ENCODE results near the gene B4GALT6.

Gene B4GALT6

DNA sequence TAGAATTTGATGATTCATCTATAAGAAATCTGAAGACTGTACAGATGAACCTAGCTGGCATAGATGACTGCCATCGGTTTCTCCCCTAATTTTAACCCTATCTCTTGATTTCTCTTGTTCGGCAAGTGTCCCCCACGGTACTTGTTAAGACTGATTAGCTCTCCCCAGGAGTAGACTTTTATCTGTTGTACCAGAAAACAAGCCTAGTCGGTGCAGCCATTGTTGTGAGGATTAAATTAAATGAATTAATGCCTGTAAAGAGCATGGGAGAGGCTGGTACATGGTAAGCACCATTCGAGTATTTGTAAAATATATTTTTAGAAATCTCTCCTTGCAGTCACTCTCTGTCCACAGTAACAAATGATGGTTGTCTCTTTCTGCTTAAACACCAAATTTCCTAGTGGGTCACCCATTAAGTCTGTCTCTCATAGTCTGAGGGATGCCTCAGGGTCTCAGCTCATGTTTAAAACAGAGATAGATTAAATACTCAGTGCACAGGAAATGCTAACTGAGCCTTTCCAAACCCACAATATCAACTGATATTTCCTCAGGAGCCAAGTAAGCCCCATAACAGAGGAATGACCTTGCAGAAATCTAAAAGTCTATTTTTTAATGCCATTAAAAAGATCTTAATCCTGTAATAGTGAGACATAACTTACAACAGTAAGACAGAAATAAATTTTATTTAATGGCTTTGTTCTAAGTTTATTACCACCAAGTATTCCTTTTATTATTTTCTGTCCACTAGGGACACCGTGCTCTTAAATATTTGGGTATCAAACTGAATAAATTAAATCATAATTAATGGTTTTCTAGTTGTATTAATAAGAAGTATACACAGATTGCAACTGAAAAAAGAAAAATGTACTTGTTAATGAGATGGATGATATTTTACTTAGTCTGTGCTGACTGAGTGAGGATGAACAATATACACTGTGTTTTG is 2.9 kb upstream of the B4GALT6 start:
- DNase-seq, result no peak

DNA sequence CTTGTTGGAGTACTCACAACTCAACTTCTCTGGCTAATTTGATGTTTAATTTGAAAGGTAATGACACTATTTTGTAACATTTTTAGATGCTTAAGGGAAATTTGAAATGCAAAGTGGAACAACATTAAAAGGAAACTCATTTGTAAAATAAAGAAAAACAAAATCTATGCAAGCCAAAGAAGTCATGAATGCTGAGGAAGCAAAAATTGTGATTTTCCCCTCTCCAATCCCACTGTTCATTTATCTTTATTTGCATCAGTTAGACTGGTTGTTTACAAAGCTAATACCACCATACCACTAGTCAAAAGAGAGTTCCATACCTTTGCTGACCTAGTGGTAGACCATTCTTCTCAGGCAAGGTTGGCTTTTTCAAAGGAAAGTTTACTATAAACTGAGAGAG is 2.2 kb upstream of the B4GALT6 start:
- DNase-seq, result no peak

DNA sequence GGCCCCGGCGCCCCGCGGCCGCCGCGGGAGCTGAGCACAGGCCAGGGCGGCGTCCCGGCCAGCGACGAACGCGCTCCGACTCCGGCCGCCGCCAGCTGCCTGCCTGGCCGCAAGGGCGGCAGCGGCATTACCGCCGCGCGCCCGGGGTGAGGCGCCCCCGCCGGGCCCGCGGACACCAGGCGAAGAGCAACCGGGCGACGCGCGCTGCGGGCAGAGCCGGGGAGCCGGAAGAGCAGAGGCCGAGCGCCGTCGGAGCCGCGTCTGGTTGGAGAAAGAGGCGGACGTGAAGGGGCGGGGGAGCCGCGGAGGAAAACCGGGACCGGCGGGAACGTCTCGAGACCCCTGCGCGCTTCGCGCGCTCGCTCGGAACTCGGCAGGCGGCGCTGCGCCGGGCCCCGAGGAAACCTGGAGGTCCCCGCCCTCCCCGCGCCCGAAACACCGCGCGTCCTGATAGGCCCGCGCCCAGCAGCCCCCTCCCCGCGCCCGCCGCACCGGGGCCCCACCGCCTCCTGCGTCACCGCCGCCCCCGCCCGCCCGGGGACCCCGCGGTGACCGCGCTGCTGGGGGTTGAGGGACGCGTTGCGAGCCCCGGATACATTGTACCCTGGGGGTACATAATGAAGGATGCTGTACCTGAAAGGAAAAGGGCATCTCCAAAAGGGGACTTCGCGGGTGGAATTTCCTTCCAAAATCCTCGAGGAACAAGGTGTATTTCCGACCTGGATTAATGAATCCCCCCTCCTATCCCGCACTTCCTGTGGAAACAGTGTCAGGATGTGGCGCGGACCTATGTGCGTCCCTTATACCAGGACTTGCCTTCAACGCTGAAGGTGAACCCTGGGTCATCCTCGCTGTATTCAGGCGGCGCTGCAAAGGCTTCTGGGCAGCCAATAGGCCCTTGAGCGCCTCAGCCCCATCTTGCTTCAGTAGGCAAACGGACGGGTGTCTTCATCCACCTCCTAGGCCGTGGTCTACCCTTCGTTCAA is 1.0 kb upstream of the B4GALT6 start:
- peak; percentile 18 for DNase-seq

DNA sequence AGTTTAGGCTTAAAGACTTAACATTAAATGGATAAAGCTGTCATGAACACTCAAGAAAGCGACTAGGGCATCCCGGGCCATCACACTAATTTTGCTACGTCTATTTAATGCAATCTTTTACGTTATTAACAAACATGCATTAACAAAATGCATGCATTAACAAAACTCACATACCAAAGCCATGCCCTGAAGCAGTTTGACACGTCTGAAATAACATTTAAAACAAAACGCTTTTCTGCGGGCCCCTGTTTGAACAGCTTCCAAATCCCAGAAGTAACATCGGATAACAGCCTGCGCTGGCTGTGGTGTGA is 458 bp downstream of the B4GALT6 start:
- DNase-seq, result no peak

DNA sequence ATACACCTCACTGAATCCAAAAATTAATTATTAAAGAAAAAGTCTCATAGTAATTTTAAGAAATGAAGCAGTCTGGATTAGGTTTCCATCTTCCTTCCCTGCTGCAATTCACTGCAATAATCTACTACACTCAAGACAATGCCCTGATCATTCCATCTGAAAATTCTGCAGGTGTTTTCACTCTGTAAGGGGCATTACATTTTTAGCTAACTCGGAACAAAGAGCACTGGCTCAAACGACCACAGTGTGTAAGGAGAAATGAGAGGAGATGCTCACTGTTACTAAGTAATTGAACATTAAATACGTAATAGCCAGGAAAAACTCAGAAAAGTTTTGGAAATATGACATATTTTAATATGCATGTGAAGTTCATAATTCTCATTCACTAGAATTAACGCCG is 1.3 kb downstream of the B4GALT6 start:
- DNase-seq, result no peak

DNA sequence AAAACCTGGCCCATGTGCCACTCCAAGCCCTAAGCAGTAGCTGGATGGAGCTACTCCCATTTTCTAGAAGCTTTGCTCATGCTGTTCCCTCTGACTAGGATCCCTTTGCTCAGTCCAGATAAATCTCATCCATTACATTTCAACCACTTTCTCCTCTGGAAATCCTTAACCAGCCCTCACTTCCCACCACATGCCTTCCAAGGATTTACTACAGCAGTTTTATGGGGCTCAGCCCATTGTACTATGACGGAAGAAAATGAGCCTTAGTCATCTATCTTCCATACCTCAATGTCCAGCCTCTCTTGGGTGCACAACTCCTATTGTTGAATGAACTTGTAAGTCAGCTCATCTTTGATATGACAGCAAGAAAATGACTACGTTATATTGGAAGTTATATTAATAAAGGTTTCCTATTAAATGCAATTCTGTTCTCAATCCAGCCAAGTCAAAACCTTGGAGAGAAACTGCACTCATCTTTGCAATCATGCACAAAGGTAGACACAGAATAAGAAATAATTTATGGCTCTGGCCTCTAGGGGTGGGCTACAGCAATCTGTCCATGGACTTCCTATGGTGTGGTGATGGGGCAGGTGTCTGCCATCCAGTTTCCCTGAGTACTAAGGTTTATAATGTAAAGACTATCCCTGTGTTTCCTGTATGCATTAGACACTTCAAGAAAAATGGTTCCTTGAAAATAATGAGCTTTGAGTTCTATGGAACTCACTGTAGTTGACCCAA is 3.4 kb downstream of the B4GALT6 start:
- DNase-seq, result no peak

DNA sequence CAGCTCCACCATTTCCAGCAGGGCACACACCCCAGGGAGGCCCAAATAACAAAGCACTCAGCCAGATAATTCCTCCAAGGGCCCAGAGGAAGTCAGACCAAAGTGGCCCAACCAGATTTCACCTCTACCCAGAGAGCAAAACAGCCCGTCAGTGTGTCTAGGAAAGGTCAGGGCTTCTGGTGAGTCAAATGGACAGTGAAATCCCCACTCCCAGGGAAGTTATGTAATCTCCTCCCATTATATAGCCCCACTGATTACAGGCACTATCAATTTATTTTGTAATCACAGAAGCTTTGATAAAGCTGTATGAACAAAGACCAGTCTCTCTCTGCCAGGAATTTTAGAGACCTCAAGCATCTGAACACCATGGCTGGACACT is 4.0 kb downstream of the B4GALT6 start:
- no peak for DNase-seq

DNA sequence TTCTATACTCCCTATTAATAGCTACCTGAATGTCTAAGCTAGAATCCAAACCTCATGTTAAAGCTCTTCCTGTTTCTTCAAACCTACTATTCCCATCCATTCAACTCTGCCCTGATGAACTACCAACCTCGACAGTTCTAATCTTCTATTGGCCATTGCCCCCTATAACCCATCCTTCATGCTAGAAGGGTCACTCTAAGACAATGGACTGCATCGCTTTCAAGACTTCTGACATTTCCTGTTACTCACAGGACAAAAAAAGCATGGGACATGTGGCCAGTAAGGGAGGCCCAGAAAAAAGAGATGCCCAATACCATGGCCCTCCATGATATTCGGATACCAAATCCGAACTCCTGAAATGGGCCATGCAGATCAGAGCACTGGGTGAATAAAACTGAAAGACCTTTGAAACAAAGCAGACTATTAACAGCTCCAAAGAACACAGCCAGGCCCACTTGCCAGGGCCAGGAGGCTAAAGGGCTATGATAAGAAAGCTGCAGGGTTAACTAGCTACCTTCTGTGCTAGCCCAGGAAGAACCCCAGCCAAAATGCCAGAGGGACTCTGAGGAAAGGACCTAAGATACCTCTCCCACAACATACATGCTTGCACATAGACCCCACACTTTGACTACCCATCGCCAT is 4.5 kb downstream of the B4GALT6 start:
- DNase-seq, result no peak

DNA sequence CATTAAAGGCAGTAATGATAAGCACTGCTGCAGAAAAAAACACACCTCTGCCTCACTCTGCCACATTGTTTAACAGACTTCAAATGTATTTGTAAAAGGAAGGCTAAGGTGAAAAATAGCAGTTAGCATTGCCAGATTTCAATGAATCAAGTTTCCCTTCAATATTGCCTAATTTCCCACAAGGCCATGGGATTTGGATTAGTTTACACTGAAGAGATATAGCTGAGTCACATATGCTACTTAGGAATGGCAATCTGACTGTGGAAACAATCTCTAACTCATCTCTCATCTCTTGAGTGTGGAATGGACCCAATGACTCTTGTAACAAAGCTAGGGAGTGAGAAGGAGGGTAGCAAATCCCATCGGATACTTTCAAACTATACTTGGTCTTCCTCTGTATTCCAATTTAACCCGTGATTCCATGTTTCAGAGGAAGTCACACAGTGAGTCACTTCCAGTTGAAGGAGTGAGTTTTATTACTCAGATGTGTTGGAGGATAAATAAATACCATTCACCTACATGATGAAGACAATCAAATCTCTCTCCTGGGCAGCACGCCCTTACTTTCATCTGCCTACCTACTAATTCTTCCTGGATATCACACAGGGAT is 5.1 kb downstream of the B4GALT6 start:
- no peak for DNase-seq

DNA sequence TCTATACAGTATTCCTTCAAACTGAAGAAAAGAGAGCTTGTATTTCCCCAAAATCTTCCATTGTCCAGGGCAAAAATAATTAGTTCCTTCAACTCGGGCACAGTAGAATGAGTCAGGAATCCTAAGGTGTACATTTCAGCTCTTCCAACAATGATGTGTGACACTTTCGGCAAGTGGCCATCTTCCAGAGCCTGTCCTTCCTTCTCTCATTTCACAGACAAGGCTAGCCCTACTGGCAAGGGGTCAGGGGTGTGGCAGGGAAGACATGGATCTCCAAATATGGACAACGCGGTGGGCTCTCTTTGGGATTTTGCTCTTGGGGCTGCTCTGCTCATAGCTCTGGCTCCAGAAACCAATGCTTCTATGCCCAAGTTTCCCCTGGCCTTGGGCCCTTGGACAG is 6.0 kb downstream of the B4GALT6 start:
- no peak for DNase-seq

DNA sequence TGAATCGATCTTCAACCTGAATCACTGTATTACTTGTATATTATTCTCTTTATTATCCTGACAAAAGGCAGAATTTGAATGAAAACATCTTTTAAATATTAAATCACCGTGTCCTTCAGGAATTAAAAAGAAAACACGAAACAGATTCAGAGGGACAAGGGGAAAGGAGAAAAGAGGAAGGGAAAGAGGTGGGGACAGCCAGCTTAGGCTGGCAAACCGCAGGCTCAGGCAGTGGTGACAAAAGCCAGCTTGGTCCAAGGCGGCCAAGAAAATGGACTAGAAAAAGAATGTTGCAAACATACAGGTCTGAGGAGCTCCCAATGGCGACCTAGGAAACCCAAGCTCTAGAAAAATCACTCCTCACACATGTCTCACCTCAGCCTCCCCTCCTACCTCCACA is 6.8 kb downstream of the B4GALT6 start:
- DNase-seq, result no peak

DNA sequence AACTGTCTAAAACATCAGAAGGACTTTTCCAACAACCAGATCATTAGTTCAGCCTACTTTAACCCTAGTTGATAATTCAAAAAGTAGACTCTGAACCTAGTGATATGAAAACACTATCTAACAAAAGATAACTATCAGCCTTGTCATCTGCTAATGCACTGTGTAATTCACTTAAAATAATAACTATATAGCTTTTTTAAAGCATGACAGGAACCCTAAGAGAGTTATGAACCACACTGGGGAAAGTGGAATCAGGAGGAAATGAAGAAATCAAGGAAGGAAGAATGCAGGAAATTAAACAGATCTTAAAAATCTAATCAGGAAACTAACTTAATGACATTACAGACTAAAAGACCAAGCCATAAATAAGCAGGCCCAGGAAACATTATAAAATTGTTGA is 9.0 kb downstream of the B4GALT6 start:
- no peak for DNase-seq

DNA sequence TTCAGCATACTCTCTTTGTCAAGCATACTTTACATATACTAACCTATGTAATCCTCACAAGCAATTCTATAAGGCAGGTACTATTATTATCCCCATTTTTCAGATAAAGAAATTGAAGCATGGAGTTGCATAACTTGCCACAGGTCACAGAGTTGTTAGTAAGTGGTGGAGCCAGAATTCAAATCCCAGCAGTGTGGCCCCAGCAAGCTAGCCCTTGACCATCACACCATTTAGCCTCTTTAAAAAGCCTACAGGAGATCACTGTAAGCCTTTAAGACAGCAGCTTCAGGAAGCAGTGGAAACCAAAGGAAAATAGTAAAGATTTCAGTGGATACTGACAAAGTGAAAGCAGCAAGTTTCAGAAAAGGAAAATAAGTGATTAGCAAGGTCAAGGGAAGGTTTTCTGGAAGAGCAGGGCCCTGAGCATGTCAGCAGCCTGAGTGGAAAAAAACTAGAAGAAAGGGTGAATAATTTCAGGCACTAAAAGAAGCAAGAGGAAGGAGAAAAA is 11.7 kb downstream of the B4GALT6 start:
- DNase-seq, result no peak

DNA sequence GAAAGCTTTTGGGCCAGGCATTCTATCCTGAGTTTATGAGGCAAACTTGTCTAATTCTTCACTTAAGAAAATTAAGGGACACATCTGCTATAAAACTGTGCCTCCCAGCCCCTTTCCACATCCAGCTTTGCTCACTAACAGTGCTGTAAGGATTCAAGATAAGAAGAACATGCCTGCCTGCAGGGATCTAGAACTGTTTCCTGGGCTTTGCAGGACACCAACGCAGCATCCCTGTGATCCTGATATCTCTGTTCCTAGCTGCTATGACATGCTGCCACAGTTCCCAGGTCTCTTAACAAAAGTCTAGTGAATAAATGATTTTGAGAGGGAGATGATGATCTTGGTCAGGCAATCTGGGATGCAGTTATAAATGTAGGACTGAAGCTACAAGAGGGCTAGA is 12.4 kb downstream of the B4GALT6 start:
- DNase-seq, result no peak

DNA sequence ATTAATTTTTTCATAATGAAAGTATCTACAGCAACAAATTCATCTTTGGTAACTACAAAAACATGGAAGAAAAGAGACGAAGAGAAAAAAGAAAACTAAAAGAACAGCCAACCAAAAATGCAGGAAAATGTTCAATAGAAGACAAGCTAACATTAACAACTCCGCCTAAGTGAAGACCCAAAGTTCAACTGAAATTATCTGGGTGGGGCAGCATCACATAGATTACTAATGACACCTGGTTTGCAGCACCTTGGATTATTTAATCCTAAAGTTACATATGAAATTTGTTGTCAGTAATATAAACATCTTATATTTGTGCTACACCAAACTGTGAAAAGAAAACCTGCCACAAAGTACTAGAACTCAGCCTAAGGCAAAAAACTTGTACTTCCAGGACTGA is 14.8 kb downstream of the B4GALT6 start:
- DNase-seq, result no peak

DNA sequence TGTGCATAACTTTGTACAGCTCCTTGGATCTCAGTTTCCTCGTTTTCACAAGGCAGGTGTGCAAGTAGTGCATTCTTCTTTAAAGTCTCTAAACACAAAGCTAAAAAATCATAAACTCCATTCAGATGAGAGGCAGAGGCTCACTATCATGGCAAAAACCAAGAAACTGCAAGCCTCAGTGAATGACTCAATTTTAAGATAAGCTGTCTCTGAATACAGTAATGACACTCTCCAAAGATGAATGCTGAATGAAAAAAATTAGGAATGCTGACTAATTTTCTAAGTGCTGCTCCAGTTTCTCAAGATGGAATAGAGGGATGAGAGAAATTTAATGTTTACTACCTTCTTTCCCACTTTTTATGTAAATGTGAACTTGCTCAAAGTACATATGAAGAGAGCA is 17.2 kb downstream of the B4GALT6 start:
- DNase-seq, result no peak

DNA sequence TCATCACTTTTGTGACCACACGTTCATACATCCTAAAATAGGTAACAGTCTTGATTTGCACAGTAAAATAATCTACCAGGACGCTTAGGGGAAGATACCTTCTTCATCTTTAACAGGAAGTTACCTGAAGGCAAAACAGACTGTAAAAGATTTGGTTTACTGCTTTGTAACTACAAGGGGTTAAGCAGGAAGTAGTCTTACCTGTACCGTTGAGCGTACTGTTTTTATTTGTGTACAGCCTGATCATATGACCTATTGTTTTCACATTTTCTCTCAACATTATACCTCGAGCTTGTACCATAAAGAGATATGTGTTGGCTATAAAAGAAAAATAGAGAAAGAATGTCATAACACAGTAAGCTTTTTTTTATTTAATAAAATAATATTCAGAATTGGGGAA is 18.3 kb downstream of the B4GALT6 start:
- no peak for DNase-seq

DNA sequence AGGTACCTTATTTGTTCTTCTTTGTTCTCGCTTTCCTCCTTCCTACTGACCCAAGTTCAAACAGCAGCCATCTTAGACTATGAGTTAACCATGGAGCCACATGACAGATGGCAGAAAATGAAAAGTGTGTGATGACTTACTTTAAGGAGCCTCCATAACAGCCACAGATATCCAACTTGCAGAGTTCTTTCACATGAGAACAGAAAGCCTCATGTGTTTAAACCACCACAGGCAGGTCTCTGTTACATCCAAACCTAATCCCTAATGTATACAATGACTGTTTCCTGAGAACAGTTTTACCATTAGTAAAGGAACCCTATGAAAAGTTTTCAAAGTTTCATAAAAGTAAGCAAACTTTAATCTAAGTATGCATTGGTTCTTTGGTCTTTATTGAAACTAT is 20.3 kb downstream of the B4GALT6 start:
- DNase-seq, result no peak

DNA sequence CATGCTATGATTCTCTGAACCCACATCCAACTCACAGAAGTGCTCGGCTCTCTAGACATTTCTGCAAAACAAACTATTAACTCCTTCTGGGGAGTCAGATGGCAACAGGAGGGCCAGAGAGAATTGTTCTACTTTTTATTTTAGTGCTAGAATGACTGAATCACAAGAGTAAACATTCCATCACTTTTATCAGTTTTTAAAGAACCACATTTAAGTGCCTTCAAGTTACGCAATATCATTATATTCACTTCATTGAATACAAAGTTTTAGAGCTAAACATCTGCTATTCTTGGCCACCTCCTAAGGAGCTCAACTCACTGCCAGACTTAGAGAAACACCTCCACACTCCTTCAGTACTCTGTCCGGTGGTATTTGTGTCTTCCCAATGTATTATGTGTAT is 22.4 kb downstream of the B4GALT6 start:
- DNase-seq, result no peak

DNA sequence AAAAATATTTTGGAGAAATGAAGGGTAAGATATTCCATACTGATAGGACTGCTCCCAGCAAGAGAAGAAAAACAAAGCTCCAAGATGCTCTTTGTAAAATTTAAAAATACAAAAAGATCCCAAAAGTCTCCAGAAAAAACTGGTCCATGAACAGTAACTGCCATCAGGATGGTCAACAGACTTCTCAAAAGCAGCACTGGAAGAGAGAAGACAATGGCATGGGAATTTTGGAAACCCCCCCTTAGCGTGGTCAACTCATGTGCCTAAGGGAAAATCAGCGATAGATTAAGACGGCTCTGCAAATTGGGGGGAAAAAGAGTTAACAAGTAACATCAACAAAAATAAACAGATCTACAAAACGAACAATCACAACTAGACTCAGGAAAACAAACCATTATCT is 23.6 kb downstream of the B4GALT6 start:
- no peak for DNase-seq

DNA sequence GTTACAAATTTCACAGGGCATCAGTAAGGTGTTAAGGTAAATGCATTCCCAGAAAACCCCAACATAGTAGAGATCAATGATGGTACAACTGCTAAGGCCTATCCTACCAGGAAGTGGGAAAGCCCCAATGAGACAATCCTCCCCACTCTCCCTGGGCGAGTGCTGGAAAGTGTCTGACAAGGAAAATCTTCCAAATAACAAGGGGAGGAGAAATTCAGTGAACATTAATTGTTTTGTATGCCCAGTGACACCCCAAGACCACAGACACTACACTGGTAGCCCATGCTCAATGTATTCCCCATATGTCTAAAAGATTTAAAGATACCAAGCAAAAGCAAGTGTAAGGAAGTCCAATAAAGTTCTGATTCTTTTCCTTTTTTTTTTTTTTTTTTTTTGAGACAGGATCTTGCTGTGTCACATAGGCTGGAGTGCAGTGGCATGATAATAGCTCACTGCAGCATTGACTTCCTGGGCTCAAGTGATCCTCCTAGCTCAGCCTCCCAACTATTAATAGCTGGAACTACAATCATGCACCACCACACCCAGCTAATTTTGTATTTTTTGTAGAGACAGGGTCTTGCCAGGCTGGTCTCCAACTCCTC is 24.7 kb downstream of the B4GALT6 start:
- DNase-seq, result no peak

All from NCI-H1436 treated with DMSO at 0.1 percent for 48 hours (cell line).